ENCODE data around the gene RNF207. TPM values are rescaled to one million over a fixed set of nuclear protein-coding genes. Genes with fewer than 3 reads are reported as not detected.

The RNF207 gene
- total and polyA plus RNA-seq, 4 donors = 3.3 to 13.7 (median 5.8) TPM

- no peak for DNase-seq (ENCODE audit: low spot score)
- H3K27ac ChIP-seq (ENCODE audit: low read depth in 1 of 2, low read length in 2 of 2) = no peak overlapping the region
- H3K9ac ChIP-seq (ENCODE audit: low read depth in 1 of 2, low read length in 2 of 2) = no peak overlapping the region
- no peaks in the 10 kb centered on the region for H3K4me1 ChIP-seq (ENCODE audit: control insufficient read depth in 4 of 4, insufficient read depth in 4 of 4, low read length in 3 of 4)
- H3K36me3 ChIP-seq (ENCODE audit: control insufficient read depth in 4 of 4, insufficient read depth in 3 of 4, low read depth in 1 of 4, low read length in 3 of 4) = no peaks in the 10 kb centered on the region
- WGBS = 82% methylated on average over 8 of the region's 8 CpGs
- no peaks in the 10 kb centered on the region for H3K9me3 ChIP-seq (ENCODE audit: control insufficient read depth in 4 of 4, low read length in 3 of 4)
- TF ChIP-seq EGR1 (IDR thresholded peaks at IDR 0.05; ENCODE audit: low read depth in 2 of 2) (no peak), ZBTB33 (IDR thresholded peaks at IDR 0.05) (no peak), RAD21 (IDR thresholded peaks at IDR 0.05) (no peak), REST (IDR thresholded peaks at IDR 0.05) (no peak), JUND (IDR thresholded peaks at IDR 0.05) (no peak), FOXA1 (IDR thresholded peaks at IDR 0.05) (no peak), TAF1 (conservative IDR thresholded peaks at IDR 0.05) (no peak)
- H3K4me3 ChIP-seq (ENCODE audit: low read depth in 1 of 3, low read length in 3 of 3) = no peak overlapping the region
- no peaks in the 10 kb centered on the region for H3K27me3 ChIP-seq (ENCODE audit: control insufficient read depth in 4 of 4, insufficient read depth in 4 of 4, low read length in 3 of 4)
These were observed 64.5 kb downstream of the RNF207 start for GRCh38 chr1:6270401-6270800.

Other genes with a start within 250 kb of the RNF207 start
- gene NPHP4, start 213.7 kb upstream of the RNF207 start, total RNA-seq = 1 to 10 TPM; 4.7 to 5.6 TPM
- 1 to 10 TPM; 1.7 to 2.4 TPM for gene NPHP4, start 213.7 kb upstream of the RNF207 start, polyA plus RNA-seq
- gene KCNAB2, start 160.2 kb upstream of the RNF207 start, total RNA-seq = 1 to 10 TPM; 5.1 to 5.9 TPM
- 1 to 10 TPM; 1.8 to 3.9 TPM for gene KCNAB2, start 160.2 kb upstream of the RNF207 start, polyA plus RNA-seq
- gene CHD5, start 25.8 kb upstream of the RNF207 start, total RNA-seq = under 1 TPM; under 0.01 to 0.08 TPM
- not detected for gene CHD5, start 25.8 kb upstream of the RNF207 start, polyA plus RNA-seq
- gene RPL22, start 6.5 kb upstream of the RNF207 start, total RNA-seq = 10 to 100 TPM; 38.9 to 77.9 TPM
- 100 to 1,000 TPM in 1 of 2 donors, 10 to 100 TPM in 1; 76.7 to 105 TPM for gene RPL22, start 6.5 kb upstream of the RNF207 start, polyA plus RNA-seq
- 10 to 100 TPM; 26.8 to 38.2 TPM for gene ICMT, start 29.8 kb downstream of the RNF207 start, total RNA-seq
- gene ICMT, start 29.8 kb downstream of the RNF207 start, polyA plus RNA-seq = 10 to 100 TPM in 1 of 2 donors, 1 to 10 TPM in 1; 7.1 to 16.8 TPM
- gene HES3, start 38.1 kb downstream of the RNF207 start, total RNA-seq = not detected
- gene HES3, start 38.1 kb downstream of the RNF207 start, polyA plus RNA-seq = not detected
- gene GPR153, start 55.0 kb downstream of the RNF207 start, total RNA-seq = 1 to 10 TPM in 1 of 2 donors, under 1 TPM in 1; 0.37 to 5.9 TPM
- gene GPR153, start 55.0 kb downstream of the RNF207 start, polyA plus RNA-seq = 1 to 10 TPM; 2.2 to 3.3 TPM
- gene ACOT7, start 187.6 kb downstream of the RNF207 start, total RNA-seq = 10 to 100 TPM in 1 of 2 donors, 1 to 10 TPM in 1; 8.7 to 11.0 TPM
- 10 to 100 TPM in 1 of 2 donors, 1 to 10 TPM in 1; 9.7 to 14.4 TPM for gene ACOT7, start 187.6 kb downstream of the RNF207 start, polyA plus RNA-seq
- not detected for gene HES2, start 213.8 kb downstream of the RNF207 start, total RNA-seq
- gene HES2, start 213.8 kb downstream of the RNF207 start, polyA plus RNA-seq = under 1 TPM in 1 of 2 donors, not detected in 1; 0.10 TPM
- gene ESPN, start 218.7 kb downstream of the RNF207 start, total RNA-seq = 10 to 100 TPM; 61.5 to 66.1 TPM
- 100 to 1,000 TPM in 1 of 2 donors, 10 to 100 TPM in 1; 70.3 to 103 TPM for gene ESPN, start 218.7 kb downstream of the RNF207 start, polyA plus RNA-seq